ENCODE results near the gene SLC26A5. TPM values are rescaled to one million over a fixed set of nuclear protein-coding genes. Genes with fewer than 3 reads are reported as not detected.
"Not testable (repeated sequence)": the region's sequence is repeated elsewhere in the genome, so short reads cannot be mapped to it uniquely, and the experiment has no call there.

Gene SLC26A5, protein sequence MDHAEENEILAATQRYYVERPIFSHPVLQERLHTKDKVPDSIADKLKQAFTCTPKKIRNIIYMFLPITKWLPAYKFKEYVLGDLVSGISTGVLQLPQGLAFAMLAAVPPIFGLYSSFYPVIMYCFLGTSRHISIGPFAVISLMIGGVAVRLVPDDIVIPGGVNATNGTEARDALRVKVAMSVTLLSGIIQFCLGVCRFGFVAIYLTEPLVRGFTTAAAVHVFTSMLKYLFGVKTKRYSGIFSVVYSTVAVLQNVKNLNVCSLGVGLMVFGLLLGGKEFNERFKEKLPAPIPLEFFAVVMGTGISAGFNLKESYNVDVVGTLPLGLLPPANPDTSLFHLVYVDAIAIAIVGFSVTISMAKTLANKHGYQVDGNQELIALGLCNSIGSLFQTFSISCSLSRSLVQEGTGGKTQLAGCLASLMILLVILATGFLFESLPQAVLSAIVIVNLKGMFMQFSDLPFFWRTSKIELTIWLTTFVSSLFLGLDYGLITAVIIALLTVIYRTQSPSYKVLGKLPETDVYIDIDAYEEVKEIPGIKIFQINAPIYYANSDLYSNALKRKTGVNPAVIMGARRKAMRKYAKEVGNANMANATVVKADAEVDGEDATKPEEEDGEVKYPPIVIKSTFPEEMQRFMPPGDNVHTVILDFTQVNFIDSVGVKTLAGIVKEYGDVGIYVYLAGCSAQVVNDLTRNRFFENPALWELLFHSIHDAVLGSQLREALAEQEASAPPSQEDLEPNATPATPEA
- not detected for polyA plus RNA-seq (2012; ENCODE audit: low read depth, missing spikeins)

DNA sequence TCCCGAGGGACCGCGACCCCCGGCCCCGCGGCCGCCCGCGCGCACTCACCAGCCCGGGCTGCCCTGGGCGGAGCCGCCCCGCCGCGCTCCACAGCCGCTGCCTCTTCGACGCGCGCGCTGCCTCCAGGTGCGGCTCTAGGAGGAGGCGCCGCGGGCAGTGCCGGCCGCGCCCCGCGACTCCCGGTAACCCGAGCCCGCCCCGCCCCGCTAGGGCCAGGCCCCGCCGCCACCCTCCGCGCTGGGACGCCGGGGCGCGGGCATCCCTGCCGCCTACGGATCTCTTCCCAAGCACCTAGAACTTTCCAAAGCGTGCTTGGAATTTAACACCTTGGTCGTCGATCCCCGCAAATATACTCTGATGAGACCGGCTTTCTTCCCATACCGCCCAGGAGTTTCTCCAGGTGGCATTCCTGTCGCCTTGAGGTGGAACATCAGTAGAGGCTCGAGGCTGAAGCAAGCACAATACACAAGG is at the start of gene SLC26A5:
TSS of gene SLC26A5 (minus strand) at position 159 of the 472 bp plus-strand sequence. CDS start 24,693 bp downstream, outside the sequence.
- no peak for TF ChIP-seq POU2F2 (IDR thresholded peaks at IDR 0.05; ENCODE audit: low read depth, low read length)
- no peak for TF ChIP-seq TAF1 (IDR thresholded peaks at IDR 0.05; ENCODE audit: low read depth, low read length)
- no peak for TF ChIP-seq POLR2AphosphoS5 (IDR thresholded peaks at IDR 0.05; ENCODE audit: low read depth, low read length)
- no peak for TF ChIP-seq SPI1 (IDR thresholded peaks at IDR 0.05; ENCODE audit: low read depth, low read length)
- TF ChIP-seq PAX5 (IDR thresholded peaks at IDR 0.05; ENCODE audit: insufficient read depth, low read length, severe bottlenecking): no peak
- TF ChIP-seq POLR2A (IDR thresholded peaks at IDR 0.05; ENCODE audit: low read depth, low read length): no peak
- FAIRE-seq (no peak), DNase-seq (ENCODE audit: insufficient read length, low spot score) (peak; percentile 39)

DNA sequence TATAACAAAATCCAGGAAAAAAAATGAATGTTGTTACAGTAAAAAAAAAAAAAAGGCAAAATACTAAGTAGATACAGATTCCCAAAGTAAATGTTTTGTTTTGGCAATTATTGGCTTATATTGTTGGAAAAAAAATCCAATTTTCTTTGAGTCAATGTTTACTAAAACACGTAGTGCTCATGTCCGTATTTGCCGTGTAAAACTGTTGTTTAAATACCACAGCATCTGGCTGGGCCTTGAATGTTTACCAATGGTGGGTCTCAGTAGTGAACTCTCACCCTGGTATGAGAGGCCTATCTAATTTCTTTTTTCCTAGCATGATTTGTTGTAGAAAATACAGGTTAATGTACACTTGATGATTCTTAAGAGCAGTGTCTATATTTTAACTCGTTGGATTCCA is 41.4 kb upstream of the SLC26A5 start:
- FAIRE-seq (no peak), DNase-seq (ENCODE audit: insufficient read length, low spot score) (no peak)
- TF ChIP-seq POLR2AphosphoS5 (IDR thresholded peaks at IDR 0.05; ENCODE audit: low read depth, low read length) (no peak), TAF1 (IDR thresholded peaks at IDR 0.05; ENCODE audit: low read depth, low read length) (no peak), SPI1 (IDR thresholded peaks at IDR 0.05; ENCODE audit: low read depth, low read length) (no peak), PAX5 (IDR thresholded peaks at IDR 0.05; ENCODE audit: insufficient read depth, low read length, severe bottlenecking) (no peak), POLR2A (IDR thresholded peaks at IDR 0.05; ENCODE audit: low read depth, low read length) (no peak), POU2F2 (IDR thresholded peaks at IDR 0.05; ENCODE audit: low read depth, low read length) (no peak)

DNA sequence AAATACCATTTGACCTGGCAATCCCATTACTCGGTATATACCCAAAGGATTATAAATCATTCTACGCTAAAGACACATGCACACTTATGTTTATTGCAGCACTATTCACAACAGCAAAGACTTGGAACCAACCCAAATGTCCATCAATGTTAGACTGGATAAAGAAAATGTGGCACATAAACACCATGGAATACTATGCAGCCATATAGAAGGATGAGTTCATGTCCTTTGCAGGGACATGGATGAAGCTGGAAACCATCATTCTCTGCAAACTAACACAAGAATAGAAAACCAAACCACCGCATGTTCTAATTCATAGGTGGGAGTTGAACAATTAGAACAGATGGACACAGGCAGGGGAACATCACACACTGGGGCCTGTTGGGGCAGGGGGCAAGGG is 40.9 kb upstream of the SLC26A5 start:
- FAIRE-seq; DNase-seq (ENCODE audit: insufficient read length, low spot score): not testable (repeated sequence)

DNA sequence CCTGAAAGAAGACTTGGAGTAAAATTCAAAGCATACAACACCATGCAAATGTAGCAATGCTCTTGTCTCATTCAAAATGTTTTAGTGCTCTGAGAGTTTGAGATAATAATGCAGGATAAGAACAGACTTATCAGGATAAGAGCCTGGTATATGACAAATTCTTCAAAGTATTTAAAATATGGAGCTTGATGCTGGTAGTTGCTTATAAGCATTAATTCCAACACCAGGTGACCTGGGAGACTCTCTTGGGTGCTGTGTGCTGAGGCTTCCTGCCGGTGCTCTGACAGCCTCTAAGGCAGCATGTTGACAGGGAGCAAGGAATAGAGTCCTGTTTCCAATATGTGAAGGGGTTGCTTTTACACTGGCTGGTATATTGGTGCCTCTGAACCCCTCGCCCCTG is 34.8 kb upstream of the SLC26A5 start:
- FAIRE-seq (no peak), DNase-seq (ENCODE audit: insufficient read length, low spot score) (no peak)
- TF ChIP-seq POLR2AphosphoS5 (IDR thresholded peaks at IDR 0.05; ENCODE audit: low read depth, low read length): no peak
- TF ChIP-seq SPI1 (IDR thresholded peaks at IDR 0.05; ENCODE audit: low read depth, low read length): no peak
- TF ChIP-seq POU2F2 (IDR thresholded peaks at IDR 0.05; ENCODE audit: low read depth, low read length): no peak
- TF ChIP-seq POLR2A (IDR thresholded peaks at IDR 0.05; ENCODE audit: low read depth, low read length): no peak
- TF ChIP-seq PAX5 (IDR thresholded peaks at IDR 0.05; ENCODE audit: insufficient read depth, low read length, severe bottlenecking): no peak
- TF ChIP-seq TAF1 (IDR thresholded peaks at IDR 0.05; ENCODE audit: low read depth, low read length): no peak

DNA sequence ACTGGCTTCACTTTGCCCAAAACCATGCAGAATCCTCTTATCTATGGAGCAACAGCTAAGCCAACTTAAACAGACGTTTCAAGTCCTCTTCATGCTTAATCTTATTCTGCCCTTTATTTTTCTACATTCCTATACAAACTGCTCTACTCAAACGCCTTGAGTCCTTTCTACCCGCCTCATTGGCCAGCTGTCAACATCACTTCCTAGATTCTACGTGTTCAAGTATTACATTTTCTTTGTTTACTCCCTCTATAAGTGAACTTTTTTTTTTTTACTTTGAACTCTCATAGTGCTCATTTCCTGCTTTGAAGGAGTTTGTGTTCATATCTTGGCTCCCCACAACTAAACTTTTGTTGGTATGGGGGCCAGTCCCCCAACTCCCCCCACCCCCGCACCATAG is 28.9 kb upstream of the SLC26A5 start:
- TF ChIP-seq POLR2AphosphoS5 (IDR thresholded peaks at IDR 0.05; ENCODE audit: low read depth, low read length) (no peak), SPI1 (IDR thresholded peaks at IDR 0.05; ENCODE audit: low read depth, low read length) (no peak)
- no peak for FAIRE-seq
- DNase-seq (ENCODE audit: insufficient read length, low spot score): no peak

DNA sequence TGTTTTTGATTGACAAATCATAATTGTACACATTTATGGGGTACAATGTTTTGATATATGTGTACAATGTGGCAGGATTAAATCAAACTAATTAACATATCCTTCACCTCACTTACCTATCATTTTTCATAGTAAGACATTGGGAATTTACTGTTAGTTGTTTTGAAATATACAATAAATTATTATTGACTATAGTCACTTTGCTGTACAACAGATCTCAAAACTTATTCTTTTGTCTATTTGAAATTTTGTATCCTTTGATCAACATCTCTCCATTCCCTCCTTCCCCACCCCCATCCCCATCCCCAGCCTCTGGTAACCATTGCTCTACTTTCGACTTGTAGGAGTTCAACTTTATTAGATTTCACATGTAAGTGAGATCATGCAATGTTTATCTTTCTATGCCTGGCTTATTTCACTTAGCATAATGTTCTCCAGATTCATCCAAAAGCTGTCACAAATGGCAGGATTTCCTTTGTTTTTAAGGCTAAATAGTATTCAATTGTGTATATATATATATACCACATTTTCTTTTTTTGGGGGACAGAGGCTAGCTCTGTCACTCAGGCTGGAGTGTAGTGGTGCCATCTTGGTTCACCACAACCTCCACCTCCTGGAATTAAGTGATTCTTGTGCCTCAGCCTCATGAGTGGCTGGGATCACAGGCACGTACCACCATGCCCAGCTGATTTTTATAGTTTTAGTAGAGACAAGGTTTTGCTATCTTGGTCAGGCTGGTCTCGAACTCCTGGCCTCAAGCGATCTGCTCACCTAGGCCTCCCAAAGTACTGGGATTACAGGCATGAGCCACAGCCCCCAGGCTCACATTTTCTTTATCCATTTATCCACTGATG is 23.3 kb upstream of the SLC26A5 start:
- DNase-seq (ENCODE audit: insufficient read length, low spot score): no peak
- TF ChIP-seq POLR2A (IDR thresholded peaks at IDR 0.05; ENCODE audit: low read depth, low read length) (no peak), PAX5 (IDR thresholded peaks at IDR 0.05; ENCODE audit: insufficient read depth, low read length, severe bottlenecking) (no peak), SPI1 (IDR thresholded peaks at IDR 0.05; ENCODE audit: low read depth, low read length) (no peak), POLR2AphosphoS5 (IDR thresholded peaks at IDR 0.05; ENCODE audit: low read depth, low read length) (no peak), TAF1 (IDR thresholded peaks at IDR 0.05; ENCODE audit: low read depth, low read length) (no peak), POU2F2 (IDR thresholded peaks at IDR 0.05; ENCODE audit: low read depth, low read length) (no peak)
- no peak for FAIRE-seq

DNA sequence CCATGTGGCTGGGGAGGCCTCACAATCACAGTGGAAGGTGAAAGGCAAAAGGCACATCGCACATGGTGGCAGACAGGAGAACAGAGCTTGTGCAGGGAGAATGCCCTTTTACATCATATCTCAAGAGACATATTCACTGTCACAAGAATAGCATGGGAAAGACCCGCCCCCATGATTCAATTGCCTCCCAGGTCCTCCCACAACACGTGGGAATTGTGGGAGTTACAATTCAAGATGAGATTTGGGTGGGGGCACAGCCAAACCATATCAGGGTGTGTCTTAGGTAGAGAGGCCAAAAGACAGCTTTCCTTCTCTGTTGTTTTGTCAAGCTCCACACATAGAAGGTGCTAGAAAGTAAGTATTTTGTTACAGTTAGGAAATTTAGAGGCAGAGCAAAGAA is 20.8 kb upstream of the SLC26A5 start:
- DNase-seq (ENCODE audit: insufficient read length, low spot score): no peak
- TF ChIP-seq POU2F2 (IDR thresholded peaks at IDR 0.05; ENCODE audit: low read depth, low read length) (no peak), PAX5 (IDR thresholded peaks at IDR 0.05; ENCODE audit: insufficient read depth, low read length, severe bottlenecking) (no peak), SPI1 (IDR thresholded peaks at IDR 0.05; ENCODE audit: low read depth, low read length) (no peak), TAF1 (IDR thresholded peaks at IDR 0.05; ENCODE audit: low read depth, low read length) (no peak), POLR2AphosphoS5 (IDR thresholded peaks at IDR 0.05; ENCODE audit: low read depth, low read length) (no peak), POLR2A (IDR thresholded peaks at IDR 0.05; ENCODE audit: low read depth, low read length) (no peak)
- no peak for FAIRE-seq

DNA sequence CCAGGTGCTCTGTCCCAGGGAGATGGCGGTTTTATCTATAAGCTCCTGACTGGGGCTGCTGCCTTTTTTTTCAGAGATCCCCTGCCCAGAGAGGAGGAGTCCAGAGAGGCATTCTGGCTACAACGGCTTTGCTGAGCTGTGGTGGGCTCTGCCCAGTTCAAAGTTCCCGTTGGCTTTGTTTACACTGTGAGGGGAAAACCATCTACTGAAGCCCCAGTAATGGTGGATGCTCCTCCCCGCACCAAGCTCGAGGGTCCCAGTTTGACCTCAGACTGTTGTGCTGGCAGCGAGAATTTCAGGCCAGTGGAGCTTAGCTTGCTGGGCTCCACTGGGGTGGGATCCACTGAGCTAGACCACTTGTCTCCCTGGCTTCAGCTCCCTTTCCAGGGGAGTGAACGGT is 16.4 kb upstream of the SLC26A5 start:
- FAIRE-seq (no peak), DNase-seq (ENCODE audit: insufficient read length, low spot score) (no peak)
- no peak for TF ChIP-seq TAF1 (IDR thresholded peaks at IDR 0.05; ENCODE audit: low read depth, low read length)

DNA sequence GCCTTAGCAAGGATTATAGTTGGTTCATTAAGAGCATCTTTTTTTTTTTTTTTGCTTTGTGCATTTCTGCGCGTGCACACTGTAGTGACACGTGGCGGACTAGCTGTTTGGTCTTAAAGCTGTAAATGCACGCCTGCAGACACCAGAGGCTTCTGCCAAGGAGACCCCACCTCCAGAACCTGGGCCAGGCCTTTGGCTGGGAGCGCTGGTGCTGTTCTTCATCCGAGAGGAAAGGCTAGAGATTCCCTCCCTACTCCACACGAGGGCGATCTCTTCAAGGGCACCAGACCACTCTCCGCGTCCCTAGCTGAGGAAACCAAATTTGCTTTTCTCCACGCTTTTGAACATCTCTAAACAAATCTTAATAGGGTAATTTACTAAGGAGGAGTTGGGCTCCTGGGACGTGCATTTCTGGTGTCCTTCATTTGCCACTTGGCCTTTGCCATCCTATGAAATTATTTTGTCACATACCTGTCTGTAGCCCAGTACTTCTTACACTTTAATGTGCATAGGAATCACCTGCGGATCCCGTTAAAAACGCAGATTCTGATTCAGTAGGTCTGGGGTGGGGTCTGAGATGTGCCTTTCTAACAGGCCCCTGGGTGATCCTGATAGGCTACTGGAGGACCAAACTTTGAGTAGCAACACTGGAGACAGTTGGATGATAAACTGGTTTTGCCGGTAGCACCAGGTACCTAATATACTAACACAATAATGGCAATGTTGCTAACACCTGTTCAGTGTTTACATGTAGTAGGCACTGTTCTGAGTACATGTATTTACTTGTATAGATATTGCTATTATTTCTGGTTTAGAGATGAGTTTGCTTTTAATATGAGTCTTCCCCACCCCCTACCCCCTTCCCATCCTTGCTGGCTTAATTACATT is 1.3 kb upstream of the SLC26A5 start:
- FAIRE-seq (peak; percentile 26), DNase-seq (ENCODE audit: insufficient read length, low spot score) (peak; percentile 42)
- TF ChIP-seq SPI1 (IDR thresholded peaks at IDR 0.05; ENCODE audit: low read depth, low read length) (no peak), PAX5 (IDR thresholded peaks at IDR 0.05; ENCODE audit: insufficient read depth, low read length, severe bottlenecking) (no peak), TAF1 (IDR thresholded peaks at IDR 0.05; ENCODE audit: low read depth, low read length) (no peak), POU2F2 (IDR thresholded peaks at IDR 0.05; ENCODE audit: low read depth, low read length) (no peak), POLR2A (IDR thresholded peaks at IDR 0.05; ENCODE audit: low read depth, low read length) (no peak), POLR2AphosphoS5 (IDR thresholded peaks at IDR 0.05; ENCODE audit: low read depth, low read length) (no peak)
